Upper lobe of right lung (tissue), 1 donor: ENCODE results near the gene THSD4. TPM values are rescaled to one million over a fixed set of nuclear protein-coding genes. Genes with fewer than 3 reads are reported as not detected.

Experiments used
- ATAC-seq: fragments of 200-7000 bp; cut with Tn5 transposase; one replicate; pipeline ENCODE4 v1.9.1; 2020; ENCODE audit warnings: mild to moderate bottlenecking, moderate library complexity
- DNase-seq: peaks from one replicate; pipeline ENCODE4 v3.0.0-alpha.2; 2020
- H3K27ac ChIP-seq: fragments of 200-600 bp; one replicate; pipeline ENCODE4 v1.8.0; 2022
- H3K27me3 ChIP-seq: fragments of 200-600 bp; one replicate; pipeline ENCODE4 v1.8.0; 2022; ENCODE audit warnings: mild to moderate bottlenecking
- H3K36me3 ChIP-seq: fragments of 200-600 bp; one replicate; pipeline ENCODE4 v1.8.0; 2022
- H3K4me1 ChIP-seq: fragments of 200-600 bp; one replicate; pipeline ENCODE4 v1.8.0; 2022
- H3K4me3 ChIP-seq: fragments of 200-600 bp; one replicate; pipeline ENCODE4 v1.8.0; 2022; ENCODE audit warnings: mild to moderate bottlenecking
- H3K9me3 ChIP-seq: fragments of 200-600 bp; one replicate; pipeline ENCODE4 v1.8.0; 2022
- CTCF ChIP-seq: fragments of 200-600 bp; IDR thresholded peaks from one replicate; pipeline ENCODE4 v1.8.0; 2022; ENCODE audit warnings: antibody characterized with exemption
- intact Hi-C: fragments of 100-400 bp; cut with DNase I; formaldehyde crosslinking; loops from one replicate; pipeline ENCODE4 v1.11.0; 2022
- total RNA-seq: library from RNA; stranded (reverse); fragmentation: NEBNext Ultra II Directional; extraction: Animal tissue kit (Norgen Biotek cat#: 25700); gene quantifications from one replicate; pipeline ENCODE4 v1.2.1, GENCODE V29; 2021
- donor health status: DM: no; HTN: yes; CAD: no; lungs with severe emphysema.

Gene THSD4
- total RNA-seq, 1 donor from 2014 or later: 25.6 TPM

- peak overlapping the region; percentile 42 for H3K27ac ChIP-seq
- H3K27me3 ChIP-seq: no peaks in the 10 kb centered on the region
- H3K4me3 ChIP-seq: no peak overlapping the region
- peaks cover 16% of the 10 kb centered on the region for H3K4me1 ChIP-seq
- no peaks in the 10 kb centered on the region for H3K9me3 ChIP-seq
- no peak for DNase-seq
- no peak for ATAC-seq
- intact Hi-C loops: no loop called here
- no peak for TF ChIP-seq CTCF
- no peaks in the 10 kb centered on the region for H3K36me3 ChIP-seq
Observed at GRCh38 chr15:71373917-71374316, 258.6 kb downstream of the THSD4 start.

- no peaks in the 10 kb centered on the region for H3K36me3 ChIP-seq
- H3K27ac ChIP-seq: peak overlapping the region; percentile 42
- H3K4me3 ChIP-seq: no peak overlapping the region
- intact Hi-C loops: no loop called here
- H3K27me3 ChIP-seq: no peaks in the 10 kb centered on the region
- H3K4me1 ChIP-seq: peaks cover 16% of the 10 kb centered on the region
- no peaks in the 10 kb centered on the region for H3K9me3 ChIP-seq
- TF ChIP-seq CTCF: no peak
- ATAC-seq: peak; percentile 67
- no peak for DNase-seq
Observed at GRCh38 chr15:71374607-71375352, 259.5 kb downstream of the THSD4 start.

- Histone ChIP-seq H3K36me3 (no peaks in the 10 kb centered on the region), H3K27ac (no peak overlapping the region), H3K4me3 (no peak overlapping the region), H3K9me3 (no peaks in the 10 kb centered on the region), H3K27me3 (no peaks in the 10 kb centered on the region), H3K4me1 (peaks cover 16% of the 10 kb centered on the region)
- DNase-seq (no peak), ATAC-seq (no peak)
- intact Hi-C loops: no loop called here
- no peak for TF ChIP-seq CTCF
Observed at GRCh38 chr15:71375934-71376333, 260.7 kb downstream of the THSD4 start.

GRCh38 chr15:71379893-71380292 lies 264.6 kb downstream of the THSD4 start:
- no peak for DNase-seq
- Histone ChIP-seq H3K36me3 (no peaks in the 10 kb centered on the region), H3K4me1 (peaks cover 3% of the 10 kb centered on the region), H3K4me3 (no peak overlapping the region), H3K27ac (no peak overlapping the region), H3K27me3 (no peaks in the 10 kb centered on the region), H3K9me3 (no peaks in the 10 kb centered on the region)
- no peak for TF ChIP-seq CTCF
- intact Hi-C loops: no loop called here
- ATAC-seq: no peak

GRCh38 chr15:71380345-71380744 lies 265.1 kb downstream of the THSD4 start:
- DNase-seq: no peak
- Histone ChIP-seq H3K27me3 (no peaks in the 10 kb centered on the region), H3K27ac (no peak overlapping the region), H3K9me3 (no peaks in the 10 kb centered on the region), H3K4me3 (no peak overlapping the region), H3K36me3 (no peaks in the 10 kb centered on the region), H3K4me1 (peaks cover 8% of the 10 kb centered on the region)
- no peak for ATAC-seq
- TF ChIP-seq CTCF: no peak
- intact Hi-C loops: no loop called here
